HepG2 (cell line): ENCODE measurements around the gene AJM1. TPM values are rescaled to one million over a fixed set of nuclear protein-coding genes. Genes with fewer than 3 reads are reported as not detected.

Source experiments
- BATF2 ChIP-seq: sonication (generic); formaldehyde crosslinking; IDR thresholded peaks from 2 replicates; pipeline ENCODE4 v1.8.0; 2022; ENCODE audit warnings: mild to moderate bottlenecking, missing genetic modification reagents, moderate library complexity
- BHLHE40 ChIP-seq: IDR thresholded peaks from 2 replicates; pipeline ENCODE4 v1.6.1; 2011; ENCODE audit warnings: low read length, improper control_type of control experiment
- CEBPB ChIP-seq: IDR thresholded peaks from 2 replicates; pipeline ENCODE4 v1.6.1; 2011; ENCODE audit warnings: low read depth, low read length, improper control_type of control experiment, borderline replicate concordance
- CEBPG ChIP-seq: IDR thresholded peaks from 2 replicates; pipeline ENCODE4 v1.6.1; 2016
- EHMT2 ChIP-seq: fragments of 200-600 bp; sonication (generic); IDR thresholded peaks from 2 replicates; pipeline ENCODE4 v1.7.0; 2017; ENCODE audit warnings: antibody characterized with exemption, low read depth, low read length, borderline replicate concordance
- ELF4 ChIP-seq: sonication (generic); formaldehyde crosslinking; IDR thresholded peaks from 2 replicates; pipeline ENCODE4 v1.5.0; 2020; ENCODE audit warnings: missing genetic modification reagents, mild to moderate bottlenecking, moderate library complexity, borderline replicate concordance
- ETV5 ChIP-seq: IDR thresholded peaks from 2 replicates; pipeline ENCODE4 v1.6.1; 2018; ENCODE audit warnings: missing biosample characterization, missing genetic modification reagents, inconsistent platforms, borderline replicate concordance
- HOXA3 ChIP-seq: sonication (generic); formaldehyde crosslinking; IDR thresholded peaks from 2 replicates; pipeline ENCODE4 v1.5.0; 2020; ENCODE audit warnings: missing genetic modification reagents
- JDP2 ChIP-seq: sonication (generic); formaldehyde crosslinking; IDR thresholded peaks from 2 replicates; pipeline ENCODE4 v1.8.1; 2022; ENCODE audit warnings: missing genetic modification reagents, borderline replicate concordance
- KMT2A ChIP-seq: sonication (generic); formaldehyde crosslinking; IDR thresholded peaks from 2 replicates; pipeline ENCODE4 v1.4.0; 2020; ENCODE audit warnings: missing genetic modification reagents
- NKX3-1 ChIP-seq: sonication (generic); formaldehyde crosslinking; IDR thresholded peaks from 2 replicates; pipeline ENCODE4 v1.5.0; 2020; ENCODE audit warnings: missing genetic modification reagents
- PHB2 ChIP-seq: fragments of 450-650 bp; IDR thresholded peaks from 2 replicates; pipeline ENCODE4 v1.6.1; 2018; ENCODE audit not compliant: partially characterized antibody
- POLR2A ChIP-seq, 2 experiments: IDR thresholded peaks; 2 replicates each; pipeline ENCODE4 v1.6.1; 2011; ENCODE audit warnings: low read depth in 2 of 2, low read length in 2 of 2, mild to moderate bottlenecking in 1 of 2, moderate library complexity in 1 of 2; ENCODE audit not compliant: insufficient read depth in 1 of 2
- TFE3 ChIP-seq: IDR thresholded peaks from 2 replicates; pipeline ENCODE4 v1.6.1; 2016
- TP53 ChIP-seq: sonication (generic); formaldehyde crosslinking; conservative IDR thresholded peaks from 2 replicates; pipeline ENCODE4 v1.4.0; 2020; ENCODE audit warnings: missing genetic modification reagents
- ZFP82 ChIP-seq: sonication (generic); formaldehyde crosslinking; IDR thresholded peaks from 2 replicates; pipeline ENCODE4 v1.5.1; 2020; ENCODE audit warnings: mild to moderate bottlenecking, missing genetic modification reagents, borderline replicate concordance
- ZNF460 ChIP-seq: sonication (generic); formaldehyde crosslinking; IDR thresholded peaks from 2 replicates; pipeline ENCODE4 v1.5.1; 2020; ENCODE audit warnings: missing genetic modification reagents, mild to moderate bottlenecking, borderline replicate concordance
- ZNF543 ChIP-seq: sonication (generic); formaldehyde crosslinking; IDR thresholded peaks from 2 replicates; pipeline ENCODE4 v1.4.0; 2020; ENCODE audit warnings: mild to moderate bottlenecking, missing genetic modification reagents
- ZNF674 ChIP-seq: sonication (generic); formaldehyde crosslinking; IDR thresholded peaks from 2 replicates; pipeline ENCODE4 v1.5.0; 2020; ENCODE audit warnings: low read depth, mild to moderate bottlenecking, missing genetic modification reagents
- ZNF766 ChIP-seq: sonication (generic); formaldehyde crosslinking; IDR thresholded peaks from 2 replicates; pipeline ENCODE4 v1.5.0; 2020; ENCODE audit warnings: missing genetic modification reagents, borderline replicate concordance
- ZNF83 ChIP-seq: sonication (generic); formaldehyde crosslinking; IDR thresholded peaks from 2 replicates; pipeline ENCODE4 v1.4.0; 2020; ENCODE audit warnings: missing genetic modification reagents, mild to moderate bottlenecking, borderline replicate concordance
- ZSCAN22 ChIP-seq: sonication (generic); formaldehyde crosslinking; IDR thresholded peaks from 2 replicates; pipeline ENCODE4 v1.4.0; 2020; ENCODE audit warnings: mild to moderate bottlenecking, missing genetic modification reagents
- polyA plus RNA-seq, 8 experiments: library from polyadenylated mRNA; depleted of rRNA in 3 of 8; stranded (reverse) in 7 of 8; unstranded in 1 of 8; fragments of >200 nt; fragmentation: Illumina TruSeq in 4 of 8; extraction: Trizol in 4 of 8; gene quantifications; 2 replicates each; pipeline versions ENCODE4 v1.2.1 to v1.2.3, GENCODE V29; 2011 to 2016; ENCODE audit warnings: low read depth in 4 of 8, missing spikeins in 1 of 8, mixed read lengths in 1 of 8; ENCODE audit not compliant: insufficient read depth in 1 of 8
- total RNA-seq, 5 experiments: library from RNA; depleted of rRNA; stranded (reverse); fragments of >200 nt; fragmentation: Illumina TruSeq; extraction: Trizol; gene quantifications; 2 replicates each; pipeline ENCODE4 v1.2.3, GENCODE V29; 2016; ENCODE audit warnings: low read depth in 1 of 5
- TF ChIP-seq, protein P1 (sequence below): sonication (generic); formaldehyde crosslinking; IDR thresholded peaks from 2 replicates; pipeline ENCODE4 v1.5.1; 2020; ENCODE audit warnings: missing genetic modification reagents, mild to moderate bottlenecking, borderline replicate concordance
- TF ChIP-seq, protein P2 (sequence below): fragments of 450-650 bp; IDR thresholded peaks from 2 replicates; pipeline ENCODE4 v1.6.1; 2017; ENCODE audit warnings: mild to moderate bottlenecking

Gene AJM1
- total and polyA plus RNA-seq, 2 of the 13 experiments (the other 11 are each of a cell fraction or from before 2014, with no cell fraction given), result 1.1 to 1.2 TPM

DNA sequence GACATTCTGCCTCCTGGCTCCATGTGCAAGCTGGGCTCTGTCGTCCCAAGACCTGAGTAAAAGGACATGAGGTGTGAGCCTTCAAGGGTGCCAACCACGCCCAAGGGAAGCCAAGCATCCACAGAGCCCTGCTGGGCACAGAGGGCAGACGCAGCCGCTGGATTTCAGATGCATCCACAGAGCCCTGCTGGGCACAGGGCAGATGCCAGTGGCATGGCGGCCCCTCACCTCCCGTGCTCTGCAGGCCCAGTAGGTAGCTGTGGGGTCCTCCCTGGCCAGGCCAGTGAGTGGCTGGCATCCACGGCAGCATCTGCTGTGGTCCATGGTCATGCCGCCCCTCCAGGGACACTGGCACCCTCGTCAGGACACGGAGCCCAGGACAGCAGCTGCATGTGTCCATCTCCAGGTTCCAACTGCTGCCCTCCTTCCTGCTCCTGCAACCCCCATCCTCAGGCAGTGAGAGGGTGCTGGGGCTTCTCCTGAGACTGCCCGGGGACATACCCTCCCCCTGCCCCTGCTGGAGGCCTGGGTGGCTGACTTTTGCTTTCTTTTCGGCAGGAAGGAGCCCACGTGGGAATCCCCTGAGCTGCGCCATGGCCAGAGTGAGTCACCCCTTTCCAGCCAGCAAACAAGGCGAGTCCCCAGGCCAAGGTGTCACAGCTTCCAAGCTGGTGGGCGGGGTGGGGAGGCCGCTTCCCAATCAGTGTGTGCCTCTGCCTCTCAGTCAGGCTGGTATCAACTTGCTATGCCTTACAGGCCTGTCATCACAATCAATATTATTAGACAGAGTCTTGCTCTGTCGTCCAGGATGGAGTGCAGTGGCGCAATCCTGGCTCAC, 40.0 kb downstream of the AJM1 start (continued):
- TF ChIP-seq BATF2 (CRISPR knock-in tag) (no peak), HOXA3 (CRISPR knock-in tag) (peak; percentile 79; the same call in 1 of the 2 replicates), ZFP82 (CRISPR knock-in tag) (peak; percentile 50; the same call in 1 of the 2 replicates), BHLHE40 (peak; percentile 46; the same call in 1 of the 2 replicates), KMT2A (peak; percentile 75), TP53 (no peak), JDP2 (CRISPR knock-in tag) (no peak), CEBPB (peak; percentile 92), ZSCAN22 (CRISPR knock-in tag) (no peak), ZNF460 (CRISPR knock-in tag) (peak; percentile 43; the same call in 1 of the 2 replicates), ZNF674 (CRISPR knock-in tag) (no peak), POLR2A (IDR thresholded peaks at IDR 0.05; ENCODE audit: insufficient read depth in 1 of 2, low read depth in 2 of 2, low read length in 2 of 2) (peak in 1 of 2 experiments; percentile 24; a peak in 1 of 4 replicates), EHMT2 (no peak), TFE3 (CRISPR knock-in tag) (peak; percentile 65), NKX3-1 (CRISPR knock-in tag) (no peak), ELF4 (CRISPR knock-in tag) (no peak), PHB2 (no peak), CEBPG (CRISPR knock-in tag) (peak; percentile 97), ZNF83 (CRISPR knock-in tag) (no peak), ZNF543 (CRISPR knock-in tag) (peak; percentile 90), ZNF766 (CRISPR knock-in tag) (0 out of 2 replicates have a peak, but pooled peaks have one; percentile 46), ETV5 (CRISPR knock-in tag) (peak; percentile 68)
- TF ChIP-seq, protein P1, sequence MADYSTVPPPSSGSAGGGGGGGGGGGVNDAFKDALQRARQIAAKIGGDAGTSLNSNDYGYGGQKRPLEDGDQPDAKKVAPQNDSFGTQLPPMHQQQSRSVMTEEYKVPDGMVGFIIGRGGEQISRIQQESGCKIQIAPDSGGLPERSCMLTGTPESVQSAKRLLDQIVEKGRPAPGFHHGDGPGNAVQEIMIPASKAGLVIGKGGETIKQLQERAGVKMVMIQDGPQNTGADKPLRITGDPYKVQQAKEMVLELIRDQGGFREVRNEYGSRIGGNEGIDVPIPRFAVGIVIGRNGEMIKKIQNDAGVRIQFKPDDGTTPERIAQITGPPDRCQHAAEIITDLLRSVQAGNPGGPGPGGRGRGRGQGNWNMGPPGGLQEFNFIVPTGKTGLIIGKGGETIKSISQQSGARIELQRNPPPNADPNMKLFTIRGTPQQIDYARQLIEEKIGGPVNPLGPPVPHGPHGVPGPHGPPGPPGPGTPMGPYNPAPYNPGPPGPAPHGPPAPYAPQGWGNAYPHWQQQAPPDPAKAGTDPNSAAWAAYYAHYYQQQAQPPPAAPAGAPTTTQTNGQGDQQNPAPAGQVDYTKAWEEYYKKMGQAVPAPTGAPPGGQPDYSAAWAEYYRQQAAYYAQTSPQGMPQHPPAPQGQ (CRISPR knock-in tag), result no peak
- TF ChIP-seq, protein P2, sequence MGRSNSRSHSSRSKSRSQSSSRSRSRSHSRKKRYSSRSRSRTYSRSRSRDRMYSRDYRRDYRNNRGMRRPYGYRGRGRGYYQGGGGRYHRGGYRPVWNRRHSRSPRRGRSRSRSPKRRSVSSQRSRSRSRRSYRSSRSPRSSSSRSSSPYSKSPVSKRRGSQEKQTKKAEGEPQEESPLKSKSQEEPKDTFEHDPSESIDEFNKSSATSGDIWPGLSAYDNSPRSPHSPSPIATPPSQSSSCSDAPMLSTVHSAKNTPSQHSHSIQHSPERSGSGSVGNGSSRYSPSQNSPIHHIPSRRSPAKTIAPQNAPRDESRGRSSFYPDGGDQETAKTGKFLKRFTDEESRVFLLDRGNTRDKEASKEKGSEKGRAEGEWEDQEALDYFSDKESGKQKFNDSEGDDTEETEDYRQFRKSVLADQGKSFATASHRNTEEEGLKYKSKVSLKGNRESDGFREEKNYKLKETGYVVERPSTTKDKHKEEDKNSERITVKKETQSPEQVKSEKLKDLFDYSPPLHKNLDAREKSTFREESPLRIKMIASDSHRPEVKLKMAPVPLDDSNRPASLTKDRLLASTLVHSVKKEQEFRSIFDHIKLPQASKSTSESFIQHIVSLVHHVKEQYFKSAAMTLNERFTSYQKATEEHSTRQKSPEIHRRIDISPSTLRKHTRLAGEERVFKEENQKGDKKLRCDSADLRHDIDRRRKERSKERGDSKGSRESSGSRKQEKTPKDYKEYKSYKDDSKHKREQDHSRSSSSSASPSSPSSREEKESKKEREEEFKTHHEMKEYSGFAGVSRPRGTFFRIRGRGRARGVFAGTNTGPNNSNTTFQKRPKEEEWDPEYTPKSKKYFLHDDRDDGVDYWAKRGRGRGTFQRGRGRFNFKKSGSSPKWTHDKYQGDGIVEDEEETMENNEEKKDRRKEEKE, result no peak
